NCI-H82 treated with DMSO at 0.1 percent for 48 hours (cell line): ENCODE results near the gene SPA17.

ENCODE experiments used
- DNase-seq: peaks from one replicate; lab custom pipeline; 2025; ENCODE audit not compliant: unreplicated experiment; lab: John Stamatoyannopoulos, UW

SPA17 gene

DNA sequence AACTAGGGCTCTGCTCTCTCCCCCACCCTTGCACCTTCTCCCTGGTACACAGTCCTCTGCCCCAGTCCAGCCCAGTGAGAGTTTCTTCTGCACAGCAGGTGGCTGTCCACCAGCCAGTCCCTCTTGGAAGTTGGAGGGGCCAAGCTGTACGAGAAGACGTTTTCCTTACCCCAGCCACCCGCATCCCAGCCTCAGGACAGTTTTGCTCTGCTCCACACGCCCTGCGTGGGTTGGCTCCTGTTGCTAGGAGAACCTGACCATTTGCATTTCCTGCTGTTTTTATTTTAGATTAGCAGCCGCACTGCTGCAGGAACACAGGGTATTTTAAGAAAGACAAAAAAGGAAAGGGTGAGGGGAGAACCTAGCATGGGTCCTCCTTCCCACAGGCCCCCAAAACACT is 48.5 kb downstream of the SPA17 start:
- DNase-seq, result no peak

DNA sequence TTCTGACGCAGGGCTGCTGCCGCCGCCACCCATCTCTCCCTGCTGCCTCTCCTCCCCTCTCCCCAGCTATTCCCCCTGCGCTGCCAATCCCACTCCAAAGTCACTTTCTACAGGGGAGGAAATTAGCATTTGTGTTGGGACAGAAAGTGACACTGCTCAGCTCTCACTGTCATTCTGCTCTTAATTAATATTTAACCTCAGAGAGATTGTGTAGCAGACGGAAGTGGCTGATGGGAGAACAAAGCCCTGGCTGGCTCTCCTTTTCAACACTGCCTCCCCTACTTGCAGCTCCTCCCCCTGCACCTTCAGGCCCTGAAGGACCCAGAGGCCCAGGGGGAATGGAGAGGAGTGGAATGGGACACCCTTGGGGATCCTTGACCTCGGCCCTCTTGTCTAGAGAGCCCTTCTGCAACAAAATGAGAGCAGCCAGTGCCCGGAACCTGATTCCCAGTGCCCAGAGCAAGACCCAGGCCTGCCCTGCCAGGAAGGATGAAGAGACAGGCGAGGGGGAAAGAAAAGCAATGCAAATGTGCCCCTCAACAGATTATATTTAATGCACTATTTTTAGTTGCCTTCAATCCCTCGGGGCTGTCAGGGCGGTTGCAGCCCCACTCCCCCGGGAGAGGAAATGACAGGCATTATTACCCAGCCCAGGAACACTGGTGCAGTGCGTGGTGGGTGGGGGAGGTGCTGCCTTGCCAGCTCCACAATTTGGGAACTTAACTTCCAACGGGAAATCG is 51.4 kb downstream of the SPA17 start:
- no peak for DNase-seq

DNA sequence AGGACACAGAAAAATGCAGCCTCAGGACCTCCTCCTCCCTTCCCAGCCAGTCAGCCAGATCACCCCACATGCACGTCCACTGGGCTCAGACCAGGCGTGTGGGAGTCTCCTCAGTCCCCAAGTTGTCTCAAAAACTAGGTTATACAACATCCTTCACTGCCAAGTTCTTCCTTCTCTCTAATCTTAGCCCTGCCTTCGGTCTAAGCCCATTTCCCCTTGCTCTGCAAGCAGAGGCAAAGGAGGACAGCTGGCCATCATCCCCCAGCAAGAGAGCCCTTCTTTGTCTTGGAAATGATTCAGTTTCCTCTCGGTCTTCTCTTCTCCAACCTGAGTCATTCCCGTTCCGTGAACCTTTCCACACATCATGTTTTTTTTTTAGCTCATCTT is 52.0 kb downstream of the SPA17 start:
- DNase-seq, result no peak

DNA sequence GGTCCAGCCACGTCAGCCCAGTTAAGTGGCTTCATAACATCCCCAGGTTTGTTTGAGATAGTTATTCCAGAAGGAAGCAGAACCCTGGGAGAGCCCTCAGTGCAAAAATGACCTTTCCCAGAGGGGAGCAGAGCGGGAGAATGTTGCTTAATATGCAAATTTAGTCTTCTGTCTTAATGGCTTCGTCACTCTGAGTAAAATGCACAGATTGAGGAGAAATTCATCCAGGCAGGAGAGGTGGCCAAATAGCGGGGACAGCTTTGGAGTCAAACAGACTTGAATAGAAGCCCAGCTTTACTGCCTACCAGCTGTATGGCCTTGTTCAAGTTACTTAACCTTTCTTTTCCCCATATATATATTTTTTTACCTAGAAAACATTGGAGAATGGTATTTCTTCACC is 53.8 kb downstream of the SPA17 start:
- DNase-seq, result no peak

DNA sequence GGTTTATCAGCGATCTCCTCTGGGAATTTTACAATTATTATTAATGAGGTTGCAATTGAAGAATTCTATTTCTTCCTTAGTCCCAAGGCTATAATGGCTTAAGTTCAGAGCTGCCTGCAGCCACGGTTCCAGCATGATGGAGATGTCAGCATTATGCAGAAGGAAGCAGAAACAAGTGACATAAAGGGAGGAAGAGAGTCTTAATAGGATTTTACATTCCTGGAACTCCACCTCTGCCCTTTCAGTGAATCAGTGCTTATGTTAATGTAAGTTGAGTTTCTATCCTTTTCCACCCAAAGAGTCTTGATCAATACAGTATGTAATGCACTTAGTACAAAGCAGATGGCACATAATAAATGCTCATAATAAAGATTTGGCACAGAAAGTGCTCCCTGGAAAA is 54.4 kb downstream of the SPA17 start:
- DNase-seq, result no peak

DNA sequence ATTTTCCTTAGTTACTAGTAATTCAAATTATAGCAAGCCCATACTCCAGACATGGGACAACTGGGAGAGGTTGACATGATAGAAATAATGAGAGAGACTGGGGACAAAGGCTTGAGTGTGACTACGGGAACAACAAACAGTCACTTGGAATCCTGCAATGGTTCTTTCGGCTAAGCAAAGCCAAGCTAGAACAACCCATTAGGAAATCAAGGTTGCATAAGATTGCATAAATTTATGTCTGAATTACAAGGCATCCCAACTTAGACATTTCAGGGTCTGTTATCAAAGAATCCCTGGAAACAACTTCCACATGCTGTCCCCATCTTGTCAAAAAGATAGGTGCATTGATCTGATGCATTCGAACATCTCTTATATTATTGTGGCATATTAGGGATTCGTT is 55.9 kb downstream of the SPA17 start:
- DNase-seq, result no peak

DNA sequence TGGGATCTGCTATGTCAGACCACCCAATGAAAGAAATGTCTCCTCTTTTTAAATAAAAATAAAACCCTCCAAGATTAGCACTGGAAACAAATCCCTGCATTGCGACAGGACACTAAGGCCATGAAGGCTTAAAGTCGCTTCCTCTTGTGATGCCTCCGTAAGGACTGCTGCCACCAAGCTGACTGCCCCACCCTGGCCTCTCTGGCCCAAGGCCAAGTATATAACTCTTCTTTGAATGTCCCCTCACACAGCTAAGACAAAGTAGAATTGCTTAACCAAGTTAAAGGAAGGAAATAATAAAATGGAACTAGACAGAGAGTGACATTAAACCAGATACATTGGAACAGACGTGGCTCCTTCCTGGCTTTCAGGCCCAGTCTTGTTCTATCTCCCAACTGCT is 58.5 kb downstream of the SPA17 start:
- no peak for DNase-seq

DNA sequence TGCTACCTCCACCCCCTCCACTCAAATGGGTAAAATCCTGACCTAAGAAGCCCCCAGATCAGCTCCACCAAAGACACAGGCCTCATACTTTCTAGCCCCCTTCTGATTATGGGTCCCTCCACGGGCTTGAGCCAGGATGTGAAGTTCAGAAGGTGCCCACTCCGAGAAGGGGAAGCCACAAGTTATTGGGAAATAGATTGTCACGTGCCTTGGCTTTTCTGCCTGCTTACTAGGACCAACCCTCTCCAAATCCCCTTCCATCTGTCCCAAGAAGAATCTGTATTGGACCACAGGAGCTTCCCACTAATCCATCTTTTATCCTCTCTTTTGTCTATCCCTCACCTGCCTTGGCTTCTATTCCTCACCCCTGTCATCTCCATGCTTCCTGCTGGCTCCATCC is 63.0 kb downstream of the SPA17 start:
- peak; percentile 44 for DNase-seq

DNA sequence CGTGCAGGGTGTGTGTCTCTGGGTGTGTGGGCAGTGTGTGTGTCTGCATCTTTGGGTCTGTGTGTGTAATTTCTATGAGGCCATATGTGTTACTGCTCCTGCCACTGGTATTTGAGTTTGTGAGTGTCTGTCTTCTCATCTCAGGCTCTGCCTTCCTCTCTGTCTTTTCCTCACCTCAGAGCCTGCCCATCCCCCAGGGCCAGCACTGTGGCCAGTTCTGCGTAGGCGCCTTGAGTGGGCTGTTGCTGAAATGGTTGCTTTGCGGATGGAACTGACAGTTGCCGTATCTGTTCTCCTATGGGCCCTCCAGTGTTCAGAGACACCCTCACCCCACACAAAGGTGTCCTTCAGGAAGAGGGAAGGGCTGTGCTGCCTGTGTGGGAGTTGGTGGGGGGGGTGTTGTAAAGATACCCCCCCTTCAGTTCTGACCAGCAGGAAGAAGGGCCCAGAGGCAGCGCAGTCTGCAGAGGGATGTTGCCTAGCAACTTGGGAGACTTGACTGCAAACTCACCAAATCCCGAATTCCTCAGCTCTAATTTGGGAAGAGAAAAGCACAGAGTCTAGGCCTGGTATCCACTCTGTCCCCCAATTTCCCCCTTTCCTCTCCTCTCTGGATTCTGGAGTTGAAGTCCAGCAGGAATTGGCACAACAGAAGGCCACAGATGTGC is 64.1 kb downstream of the SPA17 start:
- DNase-seq, result no peak

DNA sequence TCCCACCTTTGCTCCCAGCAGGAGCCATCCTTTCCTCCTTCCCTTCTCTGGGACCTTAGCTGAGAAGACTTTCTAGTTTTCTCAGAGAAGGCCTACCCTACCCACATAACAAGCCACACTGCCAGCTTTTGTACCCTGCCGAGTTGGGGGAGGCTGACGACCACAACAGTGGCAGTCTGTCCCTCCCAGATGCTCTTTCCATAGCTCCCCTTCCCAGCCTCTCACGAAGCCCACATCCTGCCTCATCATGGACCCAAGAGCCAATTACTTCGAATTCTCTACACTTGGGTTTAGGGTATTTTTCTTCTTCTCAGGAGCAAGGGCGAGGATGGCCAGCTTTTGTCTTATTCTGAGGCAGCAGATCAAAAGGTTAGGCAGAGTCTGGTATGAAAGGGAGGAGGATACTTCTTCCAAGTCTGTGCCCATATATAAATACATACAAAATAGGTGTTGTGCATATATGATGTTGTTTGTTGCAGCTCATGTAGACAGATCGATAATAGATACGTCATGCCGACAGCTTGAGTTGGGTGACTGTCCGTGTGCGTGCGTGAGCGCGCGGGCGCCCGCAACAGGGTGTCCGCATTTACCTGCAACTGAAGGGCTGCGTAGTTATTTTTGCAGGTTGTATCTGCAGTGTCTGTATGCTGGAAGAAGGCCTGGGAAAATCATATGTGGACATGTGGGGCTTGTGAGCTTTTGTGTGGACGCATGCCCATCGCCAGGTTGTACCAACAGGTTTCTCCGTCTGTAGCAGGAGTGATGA is 65.2 kb downstream of the SPA17 start:
- no peak for DNase-seq

DNA sequence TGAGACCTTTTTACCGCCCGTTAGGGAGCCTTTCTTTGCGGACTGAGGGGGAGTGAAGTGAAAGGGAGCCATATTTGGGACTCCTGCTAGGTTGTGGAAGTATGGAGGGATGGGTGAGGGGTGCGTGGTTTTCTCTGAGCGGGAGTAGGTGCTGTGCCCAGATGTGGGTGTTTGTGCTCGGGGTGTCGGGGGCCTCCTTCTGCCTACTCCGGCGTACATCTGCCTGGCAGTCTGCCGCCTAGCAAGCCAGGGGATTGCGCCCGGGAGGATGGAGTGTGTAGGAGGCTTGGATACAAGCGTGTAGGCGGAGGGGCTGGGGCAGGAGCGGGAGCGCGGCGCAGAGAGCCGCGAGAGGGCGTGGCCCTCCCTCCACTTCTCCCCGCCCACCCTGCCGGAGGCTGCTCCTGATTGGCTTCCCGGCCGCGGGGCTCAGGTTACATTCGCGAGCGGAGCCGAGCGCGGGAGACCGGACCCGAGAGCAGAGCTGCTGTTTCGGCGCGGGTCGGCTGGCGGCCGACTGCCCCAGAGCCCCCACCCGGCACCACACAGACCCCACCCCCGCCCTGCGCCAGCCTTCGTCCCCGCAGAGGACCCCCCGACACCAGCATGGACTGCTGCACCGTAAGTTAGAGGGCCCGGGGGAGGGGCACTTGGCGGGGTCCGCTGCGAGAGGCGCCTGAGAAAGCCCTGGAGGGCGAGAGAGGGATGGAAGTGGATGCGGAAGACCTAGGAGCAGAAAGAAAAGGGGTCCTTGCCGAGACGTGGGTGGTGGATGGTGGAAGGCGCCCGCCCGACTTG is 66.0 kb downstream of the SPA17 start, which contains the start of gene NRGN:
Gene NRGN (plus strand): TSS at position 464 of the 798 bp plus-strand sequence. CDS start 143 bp downstream, at position 607.
- DNase-seq, result peak; percentile 68

DNA sequence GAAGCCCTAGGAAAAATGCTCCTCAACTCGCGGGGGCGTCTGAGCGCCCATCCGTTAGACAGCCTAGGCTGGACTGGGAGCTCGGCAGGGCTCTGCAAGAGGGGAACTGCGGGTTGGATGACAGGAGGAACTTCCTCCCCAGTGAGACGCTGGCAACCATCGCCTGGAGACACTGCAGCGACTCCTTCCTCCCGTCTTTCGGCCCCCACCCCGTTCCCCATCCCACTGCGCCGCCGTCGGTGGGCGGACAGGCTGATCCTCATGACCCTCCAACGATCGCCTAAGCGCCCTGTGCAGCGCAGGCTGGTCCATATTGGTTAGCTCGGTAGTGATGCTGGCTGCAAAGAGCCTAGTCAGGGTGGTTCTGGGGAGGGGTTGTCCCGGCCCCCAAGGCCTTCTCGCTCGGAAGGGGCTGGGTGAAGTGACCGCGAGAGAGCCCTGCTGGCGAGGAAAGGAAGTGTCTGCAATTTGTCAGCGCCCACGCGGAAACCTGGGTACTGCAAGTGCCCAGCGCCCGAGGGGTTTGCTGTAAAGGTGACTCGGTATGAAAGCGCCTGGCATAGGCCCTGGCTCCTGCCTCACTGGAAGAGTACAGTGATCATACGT is 66.7 kb downstream of the SPA17 start:
- no peak for DNase-seq

DNA sequence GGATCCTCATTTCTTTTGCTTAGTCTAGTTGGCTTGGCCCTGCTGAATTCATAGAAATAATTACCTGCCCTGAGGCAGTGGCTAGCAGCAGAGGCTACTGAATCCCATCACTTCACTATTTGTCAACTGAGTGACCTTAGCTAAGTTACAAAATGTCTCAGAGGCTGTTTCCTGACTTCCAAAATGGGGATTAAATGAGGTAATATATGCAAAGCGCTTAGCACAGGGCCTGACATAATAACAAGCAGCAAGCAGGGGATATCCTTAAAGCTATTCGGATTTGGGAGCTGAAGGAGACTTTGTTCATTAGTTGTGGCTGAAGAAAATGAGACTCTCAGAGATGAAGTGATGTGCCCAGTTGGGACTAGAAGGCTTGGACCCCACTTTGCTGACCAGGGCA is 68.9 kb downstream of the SPA17 start:
- DNase-seq, result no peak

DNA sequence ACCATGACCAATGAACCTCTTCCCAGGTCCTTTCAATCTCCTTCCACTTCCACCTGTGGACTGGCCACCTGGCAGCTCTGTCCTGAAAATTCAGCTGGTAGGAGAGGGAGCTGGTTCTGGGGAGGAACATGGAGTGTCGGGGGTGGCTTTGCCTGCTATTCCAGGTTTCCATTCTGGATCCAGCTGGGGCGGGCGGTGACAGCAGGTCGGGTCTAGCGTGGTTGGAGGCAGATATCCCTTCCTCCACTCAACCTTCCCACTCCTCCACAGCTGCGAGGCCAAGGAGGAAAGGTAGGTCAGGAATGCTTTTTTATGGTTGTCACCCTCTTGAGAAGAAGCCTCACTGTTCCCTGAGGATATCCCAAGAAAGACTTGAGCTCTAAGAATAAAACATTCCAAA is 69.3 kb downstream of the SPA17 start:
- no peak for DNase-seq

DNA sequence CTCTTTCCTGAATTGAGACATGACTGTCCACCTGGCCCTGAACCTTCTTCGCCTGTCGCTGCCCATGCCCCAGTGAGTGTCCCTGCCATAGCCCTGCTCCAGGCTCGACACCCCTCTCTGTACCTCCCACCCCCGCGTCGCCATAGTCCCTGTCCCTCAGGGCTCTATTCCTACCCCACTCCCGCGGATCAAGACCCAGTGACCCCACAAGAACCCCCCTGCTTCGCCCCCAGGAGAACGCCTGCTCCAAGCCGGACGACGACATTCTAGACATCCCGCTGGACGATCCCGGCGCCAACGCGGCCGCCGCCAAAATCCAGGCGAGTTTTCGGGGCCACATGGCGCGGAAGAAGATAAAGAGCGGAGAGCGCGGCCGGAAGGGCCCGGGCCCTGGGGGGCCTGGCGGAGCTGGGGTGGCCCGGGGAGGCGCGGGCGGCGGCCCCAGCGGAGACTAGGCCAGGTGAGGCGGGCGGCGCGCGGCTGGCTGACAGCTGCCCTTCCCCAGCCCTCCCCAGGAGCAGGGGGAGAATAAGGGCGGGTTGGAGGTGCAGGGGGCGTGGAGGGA is 71.6 kb downstream of the SPA17 start:
- DNase-seq, result no peak

DNA sequence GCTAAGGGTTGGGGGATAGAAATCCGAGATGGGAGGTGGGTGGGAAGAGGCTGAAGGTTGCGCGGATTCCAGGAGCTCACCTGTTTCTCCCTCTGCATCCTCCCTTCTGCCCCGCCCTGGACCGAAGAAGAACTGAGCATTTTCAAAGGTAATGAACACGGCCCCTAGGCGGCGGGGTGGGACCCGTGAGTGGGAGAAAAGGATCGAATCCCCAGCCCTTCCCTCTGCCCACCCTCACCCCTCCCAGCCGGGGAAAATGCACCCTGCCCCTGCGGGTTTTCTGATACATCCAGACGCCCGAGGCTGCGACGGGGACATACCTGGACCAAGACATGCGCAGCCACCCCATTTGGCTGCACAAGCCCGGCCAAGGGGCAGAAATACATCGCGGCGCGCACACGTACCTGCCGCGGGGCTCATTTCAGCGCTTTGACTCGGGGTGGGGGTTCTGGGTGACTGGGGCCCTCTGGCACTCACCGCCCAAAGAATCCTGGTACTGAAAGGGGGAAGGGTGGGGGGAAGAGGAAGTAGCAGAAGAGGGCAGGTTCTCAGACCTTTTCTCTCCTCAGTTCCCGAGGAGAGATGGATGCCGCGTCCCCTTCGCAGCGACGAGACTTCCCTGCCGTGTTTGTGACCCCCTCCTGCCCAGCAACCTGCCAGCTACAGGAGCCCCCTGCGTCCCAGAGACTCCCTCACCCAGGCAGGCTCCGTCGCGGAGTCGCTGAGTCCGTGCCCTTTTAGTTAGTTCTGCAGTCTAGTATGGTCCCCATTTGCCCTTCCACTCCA is 72.3 kb downstream of the SPA17 start:
- DNase-seq, result no peak

DNA sequence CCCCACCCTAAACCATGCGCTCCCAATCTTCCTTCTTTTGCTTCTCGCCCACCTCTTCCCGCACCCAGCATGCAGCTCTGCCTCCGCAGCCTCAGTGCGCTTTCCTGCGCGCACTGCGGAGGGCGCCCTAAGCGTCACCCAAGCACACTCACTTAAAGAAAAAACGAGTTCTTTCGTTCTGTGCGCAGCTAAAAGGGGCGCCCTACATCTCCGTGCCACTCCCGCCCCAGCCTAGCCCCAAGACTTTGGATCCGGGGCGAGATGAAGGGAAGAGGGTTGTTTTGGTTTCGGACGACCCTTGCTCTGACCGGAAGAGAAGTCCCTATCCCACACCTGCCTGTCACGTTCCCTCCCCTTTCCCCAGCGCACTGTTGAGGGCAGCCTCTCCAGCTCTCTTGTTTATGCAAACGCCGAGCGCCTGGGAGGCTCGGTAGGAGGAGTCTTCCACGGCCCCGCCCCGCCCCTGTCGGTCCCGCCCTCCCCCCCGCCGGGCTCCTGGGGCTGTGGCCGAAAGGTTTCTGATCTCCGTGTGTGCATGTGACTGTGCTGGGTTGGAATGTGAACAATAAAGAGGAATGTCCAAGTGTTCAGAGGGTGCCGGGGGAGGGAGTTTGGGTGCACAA is 73.0 kb downstream of the SPA17 start:
- DNase-seq, result no peak
